ENCODE results near the gene OR13C9. TPM values are rescaled to one million over a fixed set of nuclear protein-coding genes. Genes with fewer than 3 reads are reported as not detected.

Gene OR13C9
- total and polyA plus RNA-seq, 4 donors = not detected

- no peak overlapping the region for H3K9ac ChIP-seq (ENCODE audit: insufficient read depth in 1 of 2, low read length in 2 of 2)
- H3K4me3 ChIP-seq = no peak overlapping the region
- ATAC-seq (ENCODE audit: insufficient read depth, low FRiP score) = no peak
- TF ChIP-seq CTCF (IDR thresholded peaks at IDR 0.05; ENCODE audit: control extremely low read depth, extremely low read depth) = no peak
- no peaks in the 10 kb centered on the region for H3K27me3 ChIP-seq (ENCODE audit: control insufficient read depth in 3 of 3, insufficient read depth in 3 of 3, low read length in 2 of 3)
- H3K4me1 ChIP-seq (ENCODE audit: control insufficient read depth in 5 of 5, insufficient read depth in 5 of 5, low read length in 5 of 5) = no peaks in the 10 kb centered on the region
- peaks cover 0 to 4% (median 0%) of the 10 kb centered on the region in 4 donors for H3K9me3 ChIP-seq (ENCODE audit: control insufficient read depth in 4 of 4, insufficient read depth in 3 of 4, low read length in 3 of 4)
- H3K36me3 ChIP-seq (ENCODE audit: control insufficient read depth in 4 of 4, insufficient read depth in 4 of 4, low read length in 4 of 4) = no peaks in the 10 kb centered on the region
- WGBS, 2 donors = 0 to 32% methylated on average over 1 of the region's 1 CpG
- no peak for DNase-seq
- H3K27ac ChIP-seq (ENCODE audit: low read depth in 1 of 2, low read length in 1 of 2) = no peak overlapping the region
Measured at GRCh38 chr9:104589626-104590025, 28.4 kb downstream of the OR13C9 start.

- no peak for ATAC-seq (ENCODE audit: insufficient read depth, low FRiP score)
- no peak for TF ChIP-seq CTCF (IDR thresholded peaks at IDR 0.05; ENCODE audit: control extremely low read depth, extremely low read depth)
Measured at GRCh38 chr9:104586496-104587180, 31.4 kb downstream of the OR13C9 start.

GRCh38 chr9:104580562-104580961, 37.4 kb downstream of the OR13C9 start:
- Histone ChIP-seq H3K9ac (ENCODE audit: insufficient read depth in 1 of 2, low read length in 2 of 2) (no peak overlapping the region), H3K27me3 (ENCODE audit: control insufficient read depth in 3 of 3, insufficient read depth in 3 of 3, low read length in 2 of 3) (no peaks in the 10 kb centered on the region), H3K36me3 (ENCODE audit: control insufficient read depth in 4 of 4, insufficient read depth in 4 of 4, low read length in 4 of 4) (no peaks in the 10 kb centered on the region), H3K4me3 (no peak overlapping the region), H3K9me3 (ENCODE audit: control insufficient read depth in 4 of 4, insufficient read depth in 3 of 4, low read length in 3 of 4) (no peaks in the 10 kb centered on the region), H3K27ac (ENCODE audit: low read depth in 1 of 2, low read length in 1 of 2) (no peak overlapping the region), H3K4me1 (ENCODE audit: control insufficient read depth in 5 of 5, insufficient read depth in 5 of 5, low read length in 5 of 5) (no peaks in the 10 kb centered on the region)
- WGBS, 2 donors = 86 to 92% methylated on average over 1 of the region's 1 CpG
- ATAC-seq (ENCODE audit: insufficient read depth, low FRiP score) (no peak), DNase-seq (no peak)
- no peak for TF ChIP-seq CTCF (IDR thresholded peaks at IDR 0.05; ENCODE audit: control extremely low read depth, extremely low read depth)

More at GRCh38 chr9:104586496-104587180, 31.4 kb downstream of the OR13C9 start:
- Histone ChIP-seq H3K36me3 (ENCODE audit: control insufficient read depth in 4 of 4, insufficient read depth in 4 of 4, low read length in 4 of 4) (no peaks in the 10 kb centered on the region), H3K9me3 (ENCODE audit: control insufficient read depth in 4 of 4, insufficient read depth in 3 of 4, low read length in 3 of 4) (no peaks in the 10 kb centered on the region), H3K9ac (ENCODE audit: insufficient read depth in 1 of 2, low read length in 2 of 2) (no peak overlapping the region), H3K27me3 (ENCODE audit: control insufficient read depth in 3 of 3, insufficient read depth in 3 of 3, low read length in 2 of 3) (no peaks in the 10 kb centered on the region), H3K27ac (ENCODE audit: low read depth in 1 of 2, low read length in 1 of 2) (no peak overlapping the region), H3K4me3 (no peak overlapping the region), H3K4me1 (ENCODE audit: control insufficient read depth in 5 of 5, insufficient read depth in 5 of 5, low read length in 5 of 5) (no peaks in the 10 kb centered on the region)
- WGBS, 2 donors = 0 to 47% methylated on average over 1 of the region's 1 CpG
- DNase-seq = peak; percentile 27 to 77 (median 48)

- DNase-seq (no peak), ATAC-seq (ENCODE audit: insufficient read depth, low FRiP score) (no peak)
- no peak overlapping the region for H3K4me3 ChIP-seq
- H3K27ac ChIP-seq (ENCODE audit: low read depth in 1 of 2, low read length in 1 of 2) = no peak overlapping the region
- 83 to 91% methylated on average over 5 of the region's 5 CpGs for WGBS, 2 donors
- no peaks in the 10 kb centered on the region for H3K36me3 ChIP-seq (ENCODE audit: control insufficient read depth in 4 of 4, insufficient read depth in 4 of 4, low read length in 4 of 4)
- no peak overlapping the region for H3K9ac ChIP-seq (ENCODE audit: insufficient read depth in 1 of 2, low read length in 2 of 2)
- H3K9me3 ChIP-seq (ENCODE audit: control insufficient read depth in 4 of 4, insufficient read depth in 3 of 4, low read length in 3 of 4) = no peaks in the 10 kb centered on the region
- H3K27me3 ChIP-seq (ENCODE audit: control insufficient read depth in 3 of 3, insufficient read depth in 3 of 3, low read length in 2 of 3) = no peaks in the 10 kb centered on the region
- no peaks in the 10 kb centered on the region for H3K4me1 ChIP-seq (ENCODE audit: control insufficient read depth in 5 of 5, insufficient read depth in 5 of 5, low read length in 5 of 5)
- no peak for TF ChIP-seq CTCF (IDR thresholded peaks at IDR 0.05; ENCODE audit: control extremely low read depth, extremely low read depth)
Measured at GRCh38 chr9:104577263-104577662, 40.7 kb downstream of the OR13C9 start.

Data from lung (tissue), 12 donors.